Naive B cell (primary cell): ENCODE results near the gene BAIAP2L1. TPM values are rescaled to one million over a fixed set of nuclear protein-coding genes. Genes with fewer than 3 reads are reported as not detected.
"Not testable (repeated sequence)": the region's sequence is repeated elsewhere in the genome, so short reads cannot be mapped to it uniquely, and the experiment has no call there.

Experiments
- ATAC-seq, 2 donors: fragments of 150-1000 bp; cut with Tn5 transposase; 2 replicates each; pipeline ENCODE4 v1.10.0; 2021; ENCODE audit warnings: low read depth in 2 of 2, mild to moderate bottlenecking in 2 of 2, moderate library complexity in 2 of 2
- DNase-seq: peaks from one replicate; pipeline ENCODE4 v3.0.0; 2022
- H3K27ac Mint-ChIP-seq, 6 donors: one replicate each; pipeline ENCODE4 v1.8.0; 2020 to 2022; ENCODE audit warnings: mild to moderate bottlenecking in 6 of 6, mixed read lengths in 6 of 6, moderate library complexity in 5 of 6, inconsistent platforms in 2 of 6
- H3K27me3 Mint-ChIP-seq, 3 donors: one replicate each; pipeline ENCODE4 v1.8.0; 2021 to 2022; ENCODE audit warnings: mixed read lengths in 3 of 3, mild to moderate bottlenecking in 1 of 3
- H3K36me3 Mint-ChIP-seq, 2 donors: one replicate each; pipeline ENCODE4 v1.8.0; 2020 to 2022; ENCODE audit warnings: mixed read lengths in 2 of 2, inconsistent platforms in 1 of 2, mild to moderate bottlenecking in 1 of 2
- H3K4me1 Mint-ChIP-seq, 3 donors: one replicate each; pipeline ENCODE4 v1.8.0; 2020 to 2022; ENCODE audit warnings: mixed read lengths in 3 of 3, inconsistent platforms in 1 of 3, mild to moderate bottlenecking in 1 of 3, moderate library complexity in 1 of 3
- H3K4me3 Mint-ChIP-seq, 8 donors: one replicate each; pipeline ENCODE4 v1.8.0; 2020 to 2022; ENCODE audit warnings: mild to moderate bottlenecking in 8 of 8, mixed read lengths in 8 of 8, moderate library complexity in 8 of 8, inconsistent platforms in 2 of 8
- H3K9me3 Mint-ChIP-seq, 7 donors: one replicate each; pipeline ENCODE4 v1.8.0; 2020 to 2022; ENCODE audit warnings: mixed read lengths in 7 of 7, mild to moderate bottlenecking in 5 of 7, inconsistent platforms in 2 of 7, moderate library complexity in 1 of 7
- polyA plus RNA-seq, 6 donors: library from polyadenylated mRNA; unstranded; fragments of 300-500 nt; fragmentation: Illumina TruSeq; gene quantifications; one replicate each; pipeline ENCODE4 v1.2.3, GENCODE V29; 2021; ENCODE audit warnings: low read depth in 6 of 6

The BAIAP2L1 gene
- polyA plus RNA-seq, 6 donors from 2014 or later = 0.29 to 2.1 (median 1.6) TPM

GRCh38 chr7:98417604-98418270, 16.8 kb upstream of the BAIAP2L1 start:
- H3K4me3 Mint-ChIP-seq, DNase-seq, H3K4me1 Mint-ChIP-seq, ATAC-seq, H3K9me3 Mint-ChIP-seq, H3K27ac Mint-ChIP-seq, H3K36me3 Mint-ChIP-seq: not testable (repeated sequence)
- peaks cover 15 to 35% (median 30%) of the 10 kb centered on the region in 3 donors for H3K27me3 Mint-ChIP-seq

DNA sequence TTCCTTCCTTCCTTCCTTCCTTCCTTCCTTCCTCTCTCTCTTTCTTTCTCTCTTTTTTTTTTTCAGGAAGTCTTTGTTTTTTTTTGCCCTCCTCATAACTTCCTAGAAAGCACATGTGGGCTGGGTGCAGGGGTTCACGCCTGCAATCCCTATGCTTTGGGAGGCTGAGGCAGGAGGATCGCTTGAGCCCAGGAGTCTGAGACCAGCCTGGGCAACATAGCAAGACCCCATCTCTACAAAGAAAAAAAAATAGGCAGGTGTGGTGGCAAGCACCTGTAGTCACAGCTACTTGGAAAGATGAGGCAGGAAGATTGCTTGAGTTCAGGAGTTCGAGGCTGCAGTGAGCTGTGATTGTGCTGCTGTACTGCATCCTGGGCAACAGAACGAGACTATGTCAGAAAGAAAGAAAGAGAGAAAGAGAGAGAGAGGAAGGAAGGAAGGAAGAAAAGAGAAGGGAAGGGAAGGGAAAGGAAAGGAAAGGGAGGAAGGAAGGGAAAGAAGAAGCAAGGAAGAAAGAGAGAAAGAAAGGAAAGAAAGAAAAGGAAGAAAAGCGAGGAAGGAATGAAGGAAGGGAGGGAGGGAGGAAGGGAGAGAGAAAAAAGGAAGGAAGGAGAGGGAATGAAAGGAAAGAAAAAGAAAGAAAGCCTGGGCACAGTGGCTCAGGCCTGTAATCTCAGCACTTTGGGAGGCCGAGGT, 13.5 kb upstream of the BAIAP2L1 start:
- DNase-seq (no peak), ATAC-seq (no peak)
- Mint-ChIP-seq H3K27ac (peak overlapping the region in 1 of 6 donors; percentile 84), H3K9me3 (no peaks in the 10 kb centered on the region), H3K36me3 (no peaks in the 10 kb centered on the region), H3K4me3 (peak overlapping the region in 1 of 8 donors; percentile 24), H3K4me1 (no peaks in the 10 kb centered on the region), H3K27me3 (peaks cover 19 to 31% (median 30%) of the 10 kb centered on the region in 3 donors)

GRCh38 chr7:98413655-98414054, 12.8 kb upstream of the BAIAP2L1 start:
- peaks cover 12 to 24% (median 23%) of the 10 kb centered on the region in 3 donors for H3K27me3 Mint-ChIP-seq
- not testable (repeated sequence) for H3K4me1 Mint-ChIP-seq, H3K9me3 Mint-ChIP-seq, H3K36me3 Mint-ChIP-seq, ATAC-seq, DNase-seq, H3K4me3 Mint-ChIP-seq, H3K27ac Mint-ChIP-seq

- Mint-ChIP-seq H3K27me3 (peaks cover 13 to 18% (median 14%) of the 10 kb centered on the region in 3 donors), H3K4me3 (no peak overlapping the region), H3K9me3 (no peaks in the 10 kb centered on the region), H3K27ac (peak overlapping the region in 1 of 6 donors; percentile 44), H3K4me1 (no peaks in the 10 kb centered on the region), H3K36me3 (no peaks in the 10 kb centered on the region)
- DNase-seq (no peak), ATAC-seq (no peak)
These were observed 9.0 kb upstream of the BAIAP2L1 start for GRCh38 chr7:98409843-98410242.

DNA sequence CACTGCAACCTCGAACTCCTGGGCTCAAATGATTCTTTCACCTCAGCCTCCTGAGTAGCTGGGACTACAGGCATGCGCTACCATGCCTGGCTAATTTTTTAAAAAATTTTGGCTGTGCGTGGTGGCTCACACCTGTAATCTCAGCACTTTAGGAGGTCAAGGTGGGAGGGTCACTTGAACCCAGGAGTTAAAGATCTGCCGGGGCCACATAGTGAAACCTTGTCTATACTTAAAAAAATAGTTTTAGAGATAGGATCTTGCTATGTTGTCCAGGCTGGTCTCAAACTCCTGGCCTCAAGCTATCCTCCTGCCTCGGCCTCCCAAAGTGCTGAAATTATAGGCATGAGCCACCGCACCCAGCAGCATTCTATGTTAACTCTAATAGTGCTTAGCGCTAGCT, 7.3 kb upstream of the BAIAP2L1 start:
- H3K36me3 Mint-ChIP-seq, ATAC-seq, DNase-seq, H3K9me3 Mint-ChIP-seq, H3K27ac Mint-ChIP-seq: not testable (repeated sequence)
- H3K27me3 Mint-ChIP-seq = peaks cover 5 to 17% (median 12%) of the 10 kb centered on the region in 3 donors
- H3K4me1 Mint-ChIP-seq = peaks cover 0 to 12% (median 9%) of the 10 kb centered on the region in 3 donors
- peak overlapping the region in 1 of 8 donors; percentile 42 for H3K4me3 Mint-ChIP-seq

- DNase-seq = no peak
- H3K36me3 Mint-ChIP-seq = no peaks in the 10 kb centered on the region
- no peak for ATAC-seq
- H3K27me3 Mint-ChIP-seq = peaks cover 5 to 17% (median 12%) of the 10 kb centered on the region in 3 donors
- peaks cover 0 to 12% (median 10%) of the 10 kb centered on the region in 3 donors for H3K4me1 Mint-ChIP-seq
- no peaks in the 10 kb centered on the region for H3K9me3 Mint-ChIP-seq
- H3K4me3 Mint-ChIP-seq = no peak overlapping the region
- no peak overlapping the region for H3K27ac Mint-ChIP-seq
These were observed 5.9 kb upstream of the BAIAP2L1 start for GRCh38 chr7:98406827-98407226.

DNA sequence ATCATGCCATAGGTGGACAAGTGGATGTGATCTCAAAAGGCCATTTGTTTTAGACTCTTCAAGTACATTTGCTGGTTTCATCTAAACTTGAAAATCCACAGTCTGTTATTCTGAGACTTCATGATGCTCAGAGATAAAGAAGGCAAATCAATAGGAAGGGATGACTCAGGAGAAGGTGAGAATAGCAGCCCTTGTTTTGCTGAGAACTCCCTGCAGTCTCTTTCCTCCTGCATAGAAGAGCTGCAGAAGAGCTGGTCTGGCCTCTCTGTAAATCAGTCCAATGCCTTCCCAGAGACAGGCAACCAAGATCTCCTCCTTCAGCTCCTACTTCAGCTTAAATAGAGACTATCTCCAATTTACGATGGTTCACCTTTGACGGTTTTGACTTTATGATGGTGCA, 4.0 kb upstream of the BAIAP2L1 start:
- no peaks in the 10 kb centered on the region for H3K9me3 Mint-ChIP-seq
- peaks cover 4 to 19% (median 12%) of the 10 kb centered on the region in 3 donors for H3K4me1 Mint-ChIP-seq
- peaks cover 9 to 16% (median 15%) of the 10 kb centered on the region in 3 donors for H3K27me3 Mint-ChIP-seq
- no peak overlapping the region for H3K27ac Mint-ChIP-seq
- no peaks in the 10 kb centered on the region for H3K36me3 Mint-ChIP-seq
- H3K4me3 Mint-ChIP-seq = no peak overlapping the region
- ATAC-seq (no peak), DNase-seq (no peak)

GRCh38 chr7:98399890-98400541, 874 bp downstream of the BAIAP2L1 start:
- Mint-ChIP-seq H3K27me3 (peaks cover 19 to 33% (median 19%) of the 10 kb centered on the region in 3 donors), H3K4me3 (peak overlapping the region in 7 of 8 donors; percentile 15 to 73 (median 63)), H3K4me1 (peaks cover 7 to 24% (median 20%) of the 10 kb centered on the region in 3 donors), H3K9me3 (no peaks in the 10 kb centered on the region), H3K36me3 (no peaks in the 10 kb centered on the region), H3K27ac (peak overlapping the region in 3 of 6 donors; percentile 45 to 75 (median 60))
- ATAC-seq (no peak), DNase-seq (no peak)

- no peak for DNase-seq
- Mint-ChIP-seq H3K27me3 (peaks cover 14 to 33% (median 20%) of the 10 kb centered on the region in 3 donors), H3K27ac (peak overlapping the region in 3 of 6 donors; percentile 45 to 75 (median 60)), H3K36me3 (no peaks in the 10 kb centered on the region), H3K9me3 (no peaks in the 10 kb centered on the region), H3K4me3 (peak overlapping the region in 7 of 8 donors; percentile 52 to 73 (median 63)), H3K4me1 (peaks cover 7 to 22% (median 20%) of the 10 kb centered on the region in 3 donors)
- ATAC-seq = no peak
These were observed 1.4 kb downstream of the BAIAP2L1 start for GRCh38 chr7:98399462-98399861.

DNA sequence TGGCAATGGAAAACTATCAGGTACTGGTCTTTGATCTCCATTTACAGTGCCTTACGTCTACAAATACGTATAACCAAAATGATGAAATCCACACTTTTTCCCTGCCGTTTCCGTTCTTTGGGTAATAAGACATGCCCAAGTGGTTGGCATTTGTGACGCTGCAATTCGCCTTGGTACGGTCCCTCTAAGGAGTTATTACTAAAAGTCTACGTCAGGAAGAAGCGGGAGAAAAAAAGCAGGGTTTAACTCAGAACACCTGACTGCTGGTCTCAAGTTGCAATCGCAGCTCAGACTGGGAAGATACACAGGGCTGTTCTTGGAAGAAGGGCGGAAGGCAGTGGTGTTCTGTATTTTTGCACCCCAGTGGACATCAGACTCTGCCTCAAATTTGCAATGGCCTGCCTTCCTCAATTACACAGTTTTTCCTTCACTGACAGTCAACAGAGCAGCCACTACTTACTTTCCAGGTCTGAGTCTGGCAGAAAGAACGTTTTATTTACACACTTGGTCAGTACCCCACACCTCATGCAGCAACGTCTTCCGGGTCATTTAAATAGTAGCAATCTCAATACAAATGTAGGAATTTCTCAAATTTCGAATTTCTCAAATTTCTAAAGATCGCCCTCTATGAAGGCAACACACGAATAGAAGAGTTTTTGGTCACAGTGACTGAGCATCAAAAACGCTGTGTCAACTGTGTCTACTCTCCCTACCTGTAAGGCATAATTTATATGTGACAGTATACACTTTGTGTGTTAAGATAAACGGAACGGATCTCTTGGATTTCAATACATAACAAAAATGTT, 2.1 kb downstream of the BAIAP2L1 start:
- no peak for ATAC-seq
- Mint-ChIP-seq H3K36me3 (no peaks in the 10 kb centered on the region), H3K4me1 (peaks cover 7 to 18% (median 16%) of the 10 kb centered on the region in 3 donors), H3K9me3 (no peaks in the 10 kb centered on the region), H3K4me3 (peak overlapping the region in 1 of 8 donors; percentile 62), H3K27ac (no peak overlapping the region), H3K27me3 (peaks cover 14 to 33% (median 20%) of the 10 kb centered on the region in 3 donors)
- no peak for DNase-seq

DNA sequence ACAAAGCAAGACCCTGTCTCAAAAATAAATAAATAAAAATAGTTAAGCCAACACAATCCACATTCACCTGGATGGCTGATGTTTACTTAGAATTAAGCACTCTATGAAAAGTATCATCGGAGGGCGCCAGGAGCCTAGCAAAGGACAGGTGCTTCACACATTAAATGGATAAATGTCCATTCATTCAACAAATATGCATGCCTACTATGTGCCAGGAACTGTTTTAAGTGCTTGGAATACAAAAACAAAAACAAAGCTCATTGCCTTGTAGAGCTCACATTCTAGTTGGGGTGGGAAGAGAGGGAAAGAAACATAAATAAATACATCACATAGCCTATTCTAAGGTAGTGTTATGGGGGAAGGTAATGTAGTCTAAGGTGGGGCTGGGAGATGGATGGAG, 4.1 kb downstream of the BAIAP2L1 start:
- DNase-seq (no peak), ATAC-seq (no peak)
- Mint-ChIP-seq H3K9me3 (peaks cover 0 to 1% (median 0%) of the 10 kb centered on the region in 7 donors), H3K4me1 (peaks cover 7 to 12% (median 11%) of the 10 kb centered on the region in 3 donors), H3K27me3 (peaks cover 15 to 33% (median 22%) of the 10 kb centered on the region in 3 donors), H3K27ac (no peak overlapping the region), H3K4me3 (no peak overlapping the region), H3K36me3 (no peaks in the 10 kb centered on the region)

GRCh38 chr7:98395951-98396350, 4.9 kb downstream of the BAIAP2L1 start:
- peaks cover 17 to 33% (median 25%) of the 10 kb centered on the region in 3 donors for H3K27me3 Mint-ChIP-seq
- DNase-seq (no peak), ATAC-seq (no peak)
- H3K4me3 Mint-ChIP-seq = no peak overlapping the region
- peaks cover 4 to 11% (median 8%) of the 10 kb centered on the region in 3 donors for H3K4me1 Mint-ChIP-seq
- H3K27ac Mint-ChIP-seq = no peak overlapping the region
- H3K36me3 Mint-ChIP-seq = no peaks in the 10 kb centered on the region
- peaks cover 0 to 1% (median 0%) of the 10 kb centered on the region in 7 donors for H3K9me3 Mint-ChIP-seq

- Mint-ChIP-seq H3K4me3 (peak overlapping the region in 1 of 8 donors; percentile 33), H3K9me3 (peaks cover 0 to 1% (median 0%) of the 10 kb centered on the region in 7 donors), H3K27me3 (peaks cover 17 to 33% (median 25%) of the 10 kb centered on the region in 3 donors), H3K36me3 (no peaks in the 10 kb centered on the region), H3K27ac (peak overlapping the region in 1 of 6 donors; percentile 86), H3K4me1 (peaks cover 4 to 11% (median 8%) of the 10 kb centered on the region in 3 donors)
- ATAC-seq = no peak
- no peak for DNase-seq
These were observed 5.4 kb downstream of the BAIAP2L1 start for GRCh38 chr7:98395481-98395880.
